GM12865 (cell line): ENCODE data around the gene CREB5.

ENCODE experiments used
- DNase-seq: peaks from one replicate; pipeline ENCODE4 v3.0.0; 2010; ENCODE audit warnings: low read depth
- H3K4me3 ChIP-seq: 2 replicates; pipeline ENCODE4 v1.5.1; 2011; ENCODE audit warnings: mild to moderate bottlenecking, low read depth, low read length, control low read depth
- CTCF ChIP-seq: IDR thresholded peaks from 2 replicates; pipeline ENCODE4 v1.5.1; 2011; ENCODE audit warnings: low read length, control low read depth, low read depth, inconsistent platforms; ENCODE audit not compliant: insufficient read depth; ENCODE audit errors: missing control alignments

Gene CREB5

GRCh38 chr7:28861825-28862224 is 449.5 kb downstream of the CREB5 start:
- TF ChIP-seq CTCF = no peak
- DNase-seq = no peak
- H3K4me3 ChIP-seq = no peak overlapping the region

- TF ChIP-seq CTCF = no peak
These were observed 450.4 kb downstream of the CREB5 start for GRCh38 chr7:28862595-28863272.

GRCh38 chr7:28865601-28866144 is 453.4 kb downstream of the CREB5 start:
- DNase-seq = no peak
- no peak overlapping the region for H3K4me3 ChIP-seq
- no peak for TF ChIP-seq CTCF

More at GRCh38 chr7:28862595-28863272, 450.4 kb downstream of the CREB5 start:
- no peak for DNase-seq
- no peak overlapping the region for H3K4me3 ChIP-seq

GRCh38 chr7:28868712-28869111 is 456.4 kb downstream of the CREB5 start:
- no peak for TF ChIP-seq CTCF
- DNase-seq = no peak
- no peak overlapping the region for H3K4me3 ChIP-seq

- no peak for TF ChIP-seq CTCF
- H3K4me3 ChIP-seq = no peak overlapping the region
- DNase-seq = no peak
These were observed 458.8 kb downstream of the CREB5 start for GRCh38 chr7:28871077-28871476.

GRCh38 chr7:28871631-28872030 is 459.3 kb downstream of the CREB5 start:
- no peak overlapping the region for H3K4me3 ChIP-seq
- DNase-seq = no peak
- no peak for TF ChIP-seq CTCF

GRCh38 chr7:28872226-28872625 is 459.9 kb downstream of the CREB5 start:
- no peak for TF ChIP-seq CTCF
- H3K4me3 ChIP-seq = no peak overlapping the region
- DNase-seq = no peak
